Gastroesophageal sphincter (tissue), 3 donors: ENCODE results near the gene TRAF3.

Source experiments
- CTCF ChIP-seq, 4 experiments: fragments of 200-600 bp in 2 of 4; fragments of 450-650 bp in 2 of 4; sonication (generic) in 1 of 4; IDR thresholded peaks; one replicate each; pipeline ENCODE4 v1.5.1; 2017 to 2019; ENCODE audit warnings: antibody characterized with exemption in 4 of 4, mild to moderate bottlenecking in 2 of 4, moderate library complexity in 2 of 4
- EP300 ChIP-seq: sonication (generic); formaldehyde crosslinking; IDR thresholded peaks from one replicate; pipeline ENCODE4 v1.6.1; 2017; ENCODE audit warnings: antibody characterized with exemption, mild to moderate bottlenecking
- POLR2A ChIP-seq, 2 donors: fragments of 450-650 bp; IDR thresholded peaks; one replicate each; pipeline ENCODE4 v1.6.1; 2017; ENCODE audit warnings: antibody characterized with exemption in 2 of 2, mild to moderate bottlenecking in 2 of 2, moderate library complexity in 1 of 2
- POLR2AphosphoS5 ChIP-seq: sonication (generic); formaldehyde crosslinking; IDR thresholded peaks from one replicate; pipeline ENCODE4 v1.6.1; 2017; ENCODE audit warnings: antibody characterized with exemption

GRCh38 chr14:102826161-102826560, 48.9 kb downstream of the TRAF3 start:
- TF ChIP-seq CTCF (IDR thresholded peaks at IDR 0.05) (no peak), EP300 (no peak), POLR2AphosphoS5 (no peak), POLR2A (IDR thresholded peaks at IDR 0.05) (no peak)
